Colonic mucosa (tissue), 4 donors: Measurements from ENCODE around the gene TANGO6. TPM values are rescaled to one million over a fixed set of nuclear protein-coding genes. Genes with fewer than 3 reads are reported as not detected.

Experiments
- DNase-seq: peaks from one replicate; pipeline ENCODE4 v3.0.0-alpha.2; 2020
- H3K27ac ChIP-seq: fragments of 200-600 bp; one replicate; pipeline ENCODE4 v1.8.0; 2021
- H3K27me3 ChIP-seq: fragments of 200-600 bp; one replicate; pipeline ENCODE4 v1.8.0; 2021
- H3K36me3 ChIP-seq: fragments of 200-600 bp; one replicate; pipeline ENCODE4 v1.8.0; 2021
- H3K4me1 ChIP-seq: fragments of 200-600 bp; one replicate; pipeline ENCODE4 v1.8.0; 2021; ENCODE audit warnings: mild to moderate bottlenecking
- H3K4me3 ChIP-seq: fragments of 200-600 bp; one replicate; pipeline ENCODE4 v1.8.0; 2021
- H3K9ac ChIP-seq, 2 donors: one replicate each; pipeline ENCODE4 v1.7.0; 2013; ENCODE audit warnings: control low read depth in 2 of 2, low read depth in 2 of 2, low read length in 2 of 2
- H3K9me3 ChIP-seq: fragments of 200-600 bp; one replicate; pipeline ENCODE4 v1.8.0; 2021
- CTCF ChIP-seq: fragments of 200-600 bp; IDR thresholded peaks from one replicate; pipeline ENCODE4 v1.8.0; 2022; ENCODE audit warnings: antibody characterized with exemption, mild to moderate bottlenecking
- intact Hi-C: fragments of 100-400 bp; cut with DNase I; formaldehyde crosslinking; loops from one replicate; pipeline ENCODE4 v1.14.1; 2022
- total RNA-seq, 2 donors: library from RNA; stranded (reverse); fragmentation: NEBNext Ultra II Directional in 1 of 2; extraction: Animal tissue kit (Norgen Biotek cat#: 25700) in 1 of 2; gene quantifications; one replicate each; pipeline ENCODE4 v1.2.1, GENCODE V29; 2021
- donor health status: healthy.
- donor health status: DM: no; HTN: no; CAD: no.
- donor health status: DM: no; HTN: no; CAD: no.

TANGO6 gene
- total RNA-seq, 2 donors from 2014 or later = 6.6 to 10.1 TPM

GRCh38 chr16:68883685-68884084 is 40.4 kb downstream of the TANGO6 start:
- no peak for TF ChIP-seq CTCF
- Histone ChIP-seq H3K9me3 (no peaks in the 10 kb centered on the region), H3K36me3 (no peaks in the 10 kb centered on the region), H3K27me3 (no peaks in the 10 kb centered on the region), H3K9ac (no peak overlapping the region), H3K4me1 (no peaks in the 10 kb centered on the region), H3K27ac (no peak overlapping the region), H3K4me3 (no peak overlapping the region)
- intact Hi-C loops = no loop called here
- DNase-seq = no peak

- intact Hi-C loops = no loop called here
- TF ChIP-seq CTCF = no peak
Observed at GRCh38 chr16:68884401-68884800, 41.1 kb downstream of the TANGO6 start.

GRCh38 chr16:68884861-68885720 is 41.8 kb downstream of the TANGO6 start:
- Histone ChIP-seq H3K4me3 (no peak overlapping the region), H3K9me3 (no peaks in the 10 kb centered on the region), H3K27ac (no peak overlapping the region), H3K36me3 (no peaks in the 10 kb centered on the region), H3K4me1 (no peaks in the 10 kb centered on the region), H3K27me3 (no peaks in the 10 kb centered on the region), H3K9ac (no peak overlapping the region)
- intact Hi-C loops = no loop called here
- no peak for DNase-seq
- no peak for TF ChIP-seq CTCF

More at GRCh38 chr16:68884401-68884800, 41.1 kb downstream of the TANGO6 start:
- Histone ChIP-seq H3K9ac (no peak overlapping the region), H3K27ac (no peak overlapping the region), H3K4me1 (no peaks in the 10 kb centered on the region), H3K27me3 (no peaks in the 10 kb centered on the region), H3K9me3 (no peaks in the 10 kb centered on the region), H3K4me3 (no peak overlapping the region), H3K36me3 (no peaks in the 10 kb centered on the region)
- DNase-seq = no peak

GRCh38 chr16:68887107-68887506 is 43.8 kb downstream of the TANGO6 start:
- Histone ChIP-seq H3K4me1 (no peaks in the 10 kb centered on the region), H3K27me3 (no peaks in the 10 kb centered on the region), H3K36me3 (no peaks in the 10 kb centered on the region), H3K9ac (no peak overlapping the region), H3K27ac (no peak overlapping the region), H3K4me3 (no peak overlapping the region), H3K9me3 (no peaks in the 10 kb centered on the region)
- no peak for DNase-seq
- no peak for TF ChIP-seq CTCF
- intact Hi-C loops = no loop called here

GRCh38 chr16:68889508-68890150 is 46.3 kb downstream of the TANGO6 start:
- intact Hi-C loops = no loop called here
- H3K27ac ChIP-seq = no peak overlapping the region
- no peaks in the 10 kb centered on the region for H3K36me3 ChIP-seq
- no peak overlapping the region for H3K9ac ChIP-seq
- no peaks in the 10 kb centered on the region for H3K9me3 ChIP-seq
- no peak overlapping the region for H3K4me3 ChIP-seq
- no peak for DNase-seq
- H3K27me3 ChIP-seq = no peaks in the 10 kb centered on the region
- no peaks in the 10 kb centered on the region for H3K4me1 ChIP-seq
- no peak for TF ChIP-seq CTCF
